ENCODE results near the gene TTC7B. TPM values are rescaled to one million over a fixed set of nuclear protein-coding genes. Genes with fewer than 3 reads are reported as not detected.

The TTC7B gene
- total and polyA plus RNA-seq, 2 of the 13 experiments (the other 11 are each of a cell fraction or from before 2014, with no cell fraction given), result 1.3 to 3.2 TPM

- H2AFZ ChIP-seq (ENCODE audit: low read length), result no peak overlapping the region
- no peak overlapping the region for H3K4me3 ChIP-seq (replicated peaks in 1 of 3; ENCODE audit: insufficient read depth in 1 of 3, low read depth in 2 of 3, low read length in 3 of 3)
- no peaks in the 10 kb centered on the region for H3K79me2 ChIP-seq (ENCODE audit: insufficient read depth, low read length)
- H3K36me3 ChIP-seq (replicated peaks in 1 of 2; ENCODE audit: control insufficient read depth in 1 of 2, insufficient read depth in 2 of 2, low read length in 2 of 2), result no peaks in the 10 kb centered on the region; a peak in 1 of 5 replicates
- H3K9ac ChIP-seq (ENCODE audit: insufficient read depth, low read depth, low read length), result no peak overlapping the region
- in situ Hi-C loops (cut with HindIII; ENCODE audit: extremely low pct_ligation_motif_present, low pct_unique_long_range_greater_than_20kb), result no loop called here
- no peaks in the 10 kb centered on the region; a peak in 1 of 5 replicates for H3K27me3 ChIP-seq (ENCODE audit: control insufficient read depth in 1 of 2, insufficient read depth in 2 of 2, low read length in 2 of 2)
- peak; percentile 60; the same call in 2 of the 3 replicates for ATAC-seq
- ChIA-PET POLR2A (no interaction called here), CTCF (ENCODE audit: low intra/inter-chr PET ratio, low total read pairs) (no interaction called here)
- FAIRE-seq, result no peak
- no peaks in the 10 kb centered on the region for H4K20me1 ChIP-seq (ENCODE audit: insufficient read depth, low read length)
- DNase-seq (ENCODE audit: low spot score), result no peak
- WGBS (ENCODE audit: low lambda C conversion rate), result 42% methylated on average over 8 of the region's 10 CpGs
- BruUV-seq (replicated peaks), result no TSS peak
- intact Hi-C loops (cut with micrococcal nuclease; ENCODE audit: unreplicated experiment), result no loop called here
- H3K4me2 ChIP-seq (ENCODE audit: low read depth, low read length), result no peak overlapping the region
- no peaks in the 10 kb centered on the region for H3K9me3 ChIP-seq (ENCODE audit: low read length)
- no peaks in the 10 kb centered on the region for H3K4me1 ChIP-seq (ENCODE audit: insufficient read depth, low read length)
- TF ChIP-seq ZNF567 (CRISPR knock-in tag; IDR thresholded peaks at IDR 0.05; ENCODE audit: borderline replicate concordance), result no peak
- TF ChIP-seq CEBPG (CRISPR knock-in tag; IDR thresholded peaks at IDR 0.05), result 0 out of 2 replicates have a peak, but pooled peaks have one; percentile 23
- TF ChIP-seq ATF4 (CRISPR knock-in tag; IDR thresholded peaks at IDR 0.05), result peak in 1 of 2 experiments; percentile 78; a peak in 2 of 4 replicates
- 0 out of 2 replicates have a peak, but pooled peaks have one; percentile 18 for TF ChIP-seq NR2C2 (CRISPR knock-in tag; IDR thresholded peaks at IDR 0.05; ENCODE audit: borderline replicate concordance)
- no peak overlapping the region for H3K27ac ChIP-seq (ENCODE audit: extremely low read length, insufficient read depth, low read length)
Measured at GRCh38 chr14:90587918-90588317, 228.3 kb downstream of the TTC7B start.

GRCh38 chr14:90587252-90587910 lies 228.8 kb downstream of the TTC7B start:
- no peaks in the 10 kb centered on the region for H3K79me2 ChIP-seq (ENCODE audit: insufficient read depth, low read length)
- no peaks in the 10 kb centered on the region for H4K20me1 ChIP-seq (ENCODE audit: insufficient read depth, low read length)
- BruUV-seq (replicated peaks), result no TSS peak
- intact Hi-C loops (cut with micrococcal nuclease; ENCODE audit: unreplicated experiment) (no loop called here), in situ Hi-C loops (cut with HindIII; ENCODE audit: extremely low pct_ligation_motif_present, low pct_unique_long_range_greater_than_20kb) (no loop called here)
- H3K4me2 ChIP-seq (ENCODE audit: low read depth, low read length), result no peak overlapping the region
- FAIRE-seq, result no peak
- ATAC-seq, result no peak
- H3K36me3 ChIP-seq (replicated peaks in 1 of 2; ENCODE audit: control insufficient read depth in 1 of 2, insufficient read depth in 2 of 2, low read length in 2 of 2), result no peaks in the 10 kb centered on the region; a peak in 1 of 5 replicates
- H3K4me1 ChIP-seq (ENCODE audit: insufficient read depth, low read length), result no peaks in the 10 kb centered on the region
- H3K9ac ChIP-seq (ENCODE audit: insufficient read depth, low read depth, low read length), result no peak overlapping the region
- H3K4me3 ChIP-seq (replicated peaks in 1 of 3; ENCODE audit: insufficient read depth in 1 of 3, low read depth in 2 of 3, low read length in 3 of 3), result no peak overlapping the region
- no peak for DNase-seq (ENCODE audit: low spot score)
- no peaks in the 10 kb centered on the region for H3K9me3 ChIP-seq (ENCODE audit: low read length)
- no peaks in the 10 kb centered on the region; a peak in 1 of 5 replicates for H3K27me3 ChIP-seq (ENCODE audit: control insufficient read depth in 1 of 2, insufficient read depth in 2 of 2, low read length in 2 of 2)
- WGBS (ENCODE audit: low lambda C conversion rate), result 89% methylated on average over 4 of the region's 6 CpGs
- POLR2A ChIA-PET, result no interaction called here
- CTCF ChIA-PET (ENCODE audit: low intra/inter-chr PET ratio, low total read pairs), result no interaction called here
- no peak overlapping the region for H3K27ac ChIP-seq (ENCODE audit: extremely low read length, insufficient read depth, low read length)
- H2AFZ ChIP-seq (ENCODE audit: low read length), result no peak overlapping the region
- TF ChIP-seq ZNF781 (CRISPR knock-in tag; IDR thresholded peaks at IDR 0.05; ENCODE audit: borderline replicate concordance, not compliant biosample characterization) (no peak), HDAC2 (CRISPR knock-in tag; IDR thresholded peaks at IDR 0.05) (no peak), ZNF746 (CRISPR knock-in tag; IDR thresholded peaks at IDR 0.05) (no peak), ARID5B (CRISPR knock-in tag; IDR thresholded peaks at IDR 0.05) (no peak), ATF2 (CRISPR knock-in tag; IDR thresholded peaks at IDR 0.05) (no peak)
